HepG2 (cell line): ENCODE measurements around the gene PFAS. TPM values are rescaled to one million over a fixed set of nuclear protein-coding genes. Genes with fewer than 3 reads are reported as not detected.

Source experiments
- ATF1 ChIP-seq: IDR thresholded peaks from 2 replicates; pipeline ENCODE4 v1.6.1; 2016; ENCODE audit warnings: mild to moderate bottlenecking, control low read depth
- ETV5 ChIP-seq: IDR thresholded peaks from 2 replicates; pipeline ENCODE4 v1.6.1; 2018; ENCODE audit warnings: missing biosample characterization, missing genetic modification reagents, inconsistent platforms, borderline replicate concordance
- KLF12 ChIP-seq: sonication (generic); formaldehyde crosslinking; IDR thresholded peaks from 2 replicates; pipeline ENCODE4 v1.4.0; 2020; ENCODE audit warnings: missing genetic modification reagents, borderline replicate concordance
- MAFG ChIP-seq: sonication (generic); formaldehyde crosslinking; IDR thresholded peaks from 2 replicates; pipeline ENCODE4 v1.5.1; 2020; ENCODE audit warnings: mild to moderate bottlenecking, missing genetic modification reagents
- MED8 ChIP-seq: sonication (generic); formaldehyde crosslinking; IDR thresholded peaks from 2 replicates; pipeline ENCODE4 v1.8.1; 2023; ENCODE audit warnings: mild to moderate bottlenecking, missing genetic modification reagents; ENCODE audit not compliant: insufficient replicate concordance
- MTA3 ChIP-seq: sonication (generic); formaldehyde crosslinking; IDR thresholded peaks from 2 replicates; pipeline ENCODE4 v1.4.0; 2020; ENCODE audit warnings: missing genetic modification reagents
- SAP130 ChIP-seq: IDR thresholded peaks from 2 replicates; pipeline ENCODE4 v1.6.1; 2016; ENCODE audit warnings: low read depth
- SKI ChIP-seq: fragments of 450-650 bp; IDR thresholded peaks from one replicate; pipeline ENCODE4 v1.6.1; 2018; ENCODE audit warnings: mild to moderate bottlenecking; ENCODE audit not compliant: partially characterized antibody
- SOX5 ChIP-seq: IDR thresholded peaks from 2 replicates; pipeline ENCODE4 v1.6.1; 2016; ENCODE audit warnings: borderline replicate concordance
- SPEN ChIP-seq: sonication (generic); formaldehyde crosslinking; IDR thresholded peaks from 2 replicates; pipeline ENCODE4 v1.5.1; 2020; ENCODE audit warnings: low read depth, mild to moderate bottlenecking, missing genetic modification reagents
- TGIF2 ChIP-seq: IDR thresholded peaks from 2 replicates; pipeline ENCODE4 v1.6.1; 2016; ENCODE audit warnings: control low read depth, missing compliant biosample characterization
- XRCC5 ChIP-seq: fragments of 200-400 bp; formaldehyde crosslinking; optimal IDR thresholded peaks from 2 replicates; pipeline ENCODE3; 2017; ENCODE audit warnings: mild to moderate bottlenecking, low read length
- ZBTB8A ChIP-seq: sonication (generic); formaldehyde crosslinking; IDR thresholded peaks from 2 replicates; pipeline ENCODE4 v1.4.0; 2020; ENCODE audit warnings: mild to moderate bottlenecking, low read depth, missing genetic modification reagents, borderline replicate concordance
- ZFX ChIP-seq: sonication (generic); formaldehyde crosslinking; IDR thresholded peaks from 2 replicates; pipeline ENCODE4 v1.4.0; 2020; ENCODE audit warnings: mild to moderate bottlenecking, low read depth, missing genetic modification reagents, moderate library complexity
- ZNF263 ChIP-seq: sonication (generic); formaldehyde crosslinking; IDR thresholded peaks from 2 replicates; pipeline ENCODE4 v1.4.0; 2020; ENCODE audit warnings: missing genetic modification reagents
- ZNF33A ChIP-seq: sonication (generic); formaldehyde crosslinking; IDR thresholded peaks from 2 replicates; pipeline ENCODE4 v1.5.1; 2020; ENCODE audit warnings: missing genetic modification reagents, mild to moderate bottlenecking, moderate library complexity, borderline replicate concordance
- ZNF484 ChIP-seq: sonication (generic); formaldehyde crosslinking; IDR thresholded peaks from 2 replicates; pipeline ENCODE4 v1.5.1; 2020; ENCODE audit warnings: mild to moderate bottlenecking, low read depth, missing genetic modification reagents, borderline replicate concordance
- ZNF720 ChIP-seq: sonication (generic); formaldehyde crosslinking; IDR thresholded peaks from 2 replicates; pipeline ENCODE4 v1.4.0; 2020; ENCODE audit warnings: missing genetic modification reagents
- ZNF891 ChIP-seq: sonication (generic); formaldehyde crosslinking; IDR thresholded peaks from 2 replicates; pipeline ENCODE4 v1.5.0; 2020; ENCODE audit warnings: mild to moderate bottlenecking, missing genetic modification reagents
- ZSCAN30 ChIP-seq: sonication (generic); formaldehyde crosslinking; IDR thresholded peaks from 2 replicates; pipeline ENCODE4 v1.5.0; 2020; ENCODE audit warnings: mild to moderate bottlenecking, missing genetic modification reagents
- ZSCAN9 ChIP-seq: IDR thresholded peaks from 2 replicates; pipeline ENCODE4 v1.6.1; 2016; ENCODE audit warnings: borderline replicate concordance
- polyA plus RNA-seq, 8 experiments: library from polyadenylated mRNA; depleted of rRNA in 3 of 8; stranded (reverse) in 7 of 8; unstranded in 1 of 8; fragments of >200 nt; fragmentation: Illumina TruSeq in 4 of 8; extraction: Trizol in 4 of 8; gene quantifications; 2 replicates each; pipeline versions ENCODE4 v1.2.1 to v1.2.3, GENCODE V29; 2011 to 2016; ENCODE audit warnings: low read depth in 4 of 8, missing spikeins in 1 of 8, mixed read lengths in 1 of 8; ENCODE audit not compliant: insufficient read depth in 1 of 8
- total RNA-seq, 5 experiments: library from RNA; depleted of rRNA; stranded (reverse); fragments of >200 nt; fragmentation: Illumina TruSeq; extraction: Trizol; gene quantifications; 2 replicates each; pipeline ENCODE4 v1.2.3, GENCODE V29; 2016; ENCODE audit warnings: low read depth in 1 of 5
- TF ChIP-seq, protein P1 (sequence below): IDR thresholded peaks from 2 replicates; pipeline ENCODE4 v1.6.1; 2012; ENCODE audit warnings: inconsistent platforms
- TF ChIP-seq, protein P2 (sequence below): sonication (generic); formaldehyde crosslinking; IDR thresholded peaks from 2 replicates; pipeline ENCODE4 v1.5.1; 2020; ENCODE audit warnings: missing genetic modification reagents, mild to moderate bottlenecking, borderline replicate concordance
- TF ChIP-seq, protein P3 (sequence below): IDR thresholded peaks from 2 replicates; pipeline ENCODE4 v1.6.1; 2016; ENCODE audit warnings: low read depth, borderline replicate concordance
- TF ChIP-seq, protein P4 (sequence below): sonication (generic); formaldehyde crosslinking; IDR thresholded peaks from 2 replicates; pipeline ENCODE4 v1.9.0; 2021; ENCODE audit warnings: missing genetic modification reagents, mild to moderate bottlenecking, borderline replicate concordance
- TF ChIP-seq, protein P5 (sequence below): sonication (generic); formaldehyde crosslinking; IDR thresholded peaks from 2 replicates; pipeline ENCODE4 v1.8.0; 2022; ENCODE audit warnings: missing genetic modification reagents, mild to moderate bottlenecking, inconsistent platforms, borderline replicate concordance
- TF ChIP-seq, protein P6 (sequence below): sonication (generic); formaldehyde crosslinking; IDR thresholded peaks from 2 replicates; pipeline ENCODE4 v1.8.0; 2022; ENCODE audit warnings: missing genetic modification reagents, mild to moderate bottlenecking, borderline replicate concordance

PFAS gene
- total and polyA plus RNA-seq, 2 of the 13 experiments (the other 11 are each of a cell fraction or from before 2014, with no cell fraction given) = 49.4 to 58.2 TPM

DNA sequence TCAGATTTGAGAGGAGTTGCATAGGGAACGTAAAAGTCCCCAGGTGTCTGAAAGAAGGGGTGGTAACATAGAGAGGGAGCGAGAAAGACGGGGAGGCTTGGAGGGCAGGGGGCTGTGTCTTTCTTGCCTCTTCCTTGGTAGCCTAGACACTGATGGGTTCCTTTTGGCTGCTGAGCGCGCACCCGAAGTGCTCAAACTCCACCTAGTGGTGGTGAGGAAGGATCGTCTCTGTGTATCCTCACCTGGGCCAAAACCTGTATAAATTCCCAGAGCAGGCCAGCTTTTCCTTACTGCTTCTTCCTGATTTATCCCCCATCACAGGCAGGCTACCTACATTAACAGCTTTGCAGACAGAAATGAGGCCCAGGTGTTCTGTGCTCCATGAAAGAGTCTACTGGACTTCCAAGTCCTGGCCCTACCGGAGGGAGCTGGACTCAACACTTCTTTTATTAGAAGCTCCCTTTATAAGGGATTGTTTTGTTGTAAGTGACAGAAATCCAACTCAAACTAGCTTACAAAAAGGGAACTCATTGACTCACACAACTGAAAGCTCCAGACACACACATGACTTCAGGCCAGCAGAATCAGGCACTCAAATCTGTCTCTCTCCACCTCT, 51.6 kb downstream of the PFAS start (continued):
- TF ChIP-seq KLF12 (CRISPR knock-in tag) (no peak), ZNF891 (no peak), ZSCAN30 (CRISPR knock-in tag) (no peak), ZSCAN9 (0 out of 2 replicates have a peak, but pooled peaks have one; percentile 58), SPEN (CRISPR knock-in tag) (no peak), ATF1 (CRISPR knock-in tag) (no peak), ZNF263 (CRISPR knock-in tag) (no peak), ZNF484 (CRISPR knock-in tag) (no peak), MED8 (CRISPR knock-in tag) (no peak), ZNF33A (CRISPR knock-in tag) (no peak), XRCC5 (peak; percentile 76), MTA3 (no peak), SAP130 (CRISPR knock-in tag) (peak; percentile 56), SKI (no peak), ZBTB8A (CRISPR knock-in tag) (no peak), MAFG (CRISPR knock-in tag) (no peak), TGIF2 (CRISPR knock-in tag) (peak; percentile 35; the same call in 1 of the 2 replicates), SOX5 (CRISPR knock-in tag) (0 out of 2 replicates have a peak, but pooled peaks have one; percentile 23), ETV5 (CRISPR knock-in tag) (peak; percentile 17; the same call in 1 of the 2 replicates), ZNF720 (CRISPR knock-in tag) (no peak), ZFX (CRISPR knock-in tag) (peak; percentile 40; the same call in 1 of the 2 replicates)
- TF ChIP-seq, protein P1, sequence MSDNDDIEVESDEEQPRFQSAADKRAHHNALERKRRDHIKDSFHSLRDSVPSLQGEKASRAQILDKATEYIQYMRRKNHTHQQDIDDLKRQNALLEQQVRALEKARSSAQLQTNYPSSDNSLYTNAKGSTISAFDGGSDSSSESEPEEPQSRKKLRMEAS = no peak
- TF ChIP-seq, protein P2, sequence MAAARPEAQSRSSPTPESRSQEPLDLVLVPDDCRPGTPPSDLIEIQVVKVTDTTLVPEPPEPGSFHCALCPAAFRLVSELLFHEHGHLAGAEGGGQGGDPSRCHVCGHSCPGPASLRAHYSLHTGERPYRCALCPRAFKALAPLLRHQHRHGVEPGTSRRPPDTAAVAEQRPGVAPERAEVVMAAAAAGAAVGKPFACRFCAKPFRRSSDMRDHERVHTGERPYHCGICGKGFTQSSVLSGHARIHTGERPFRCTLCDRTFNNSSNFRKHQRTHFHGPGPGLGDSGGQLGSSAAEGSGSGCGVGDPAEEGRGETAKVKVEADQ (CRISPR knock-in tag) = no peak
- TF ChIP-seq, protein P3, sequence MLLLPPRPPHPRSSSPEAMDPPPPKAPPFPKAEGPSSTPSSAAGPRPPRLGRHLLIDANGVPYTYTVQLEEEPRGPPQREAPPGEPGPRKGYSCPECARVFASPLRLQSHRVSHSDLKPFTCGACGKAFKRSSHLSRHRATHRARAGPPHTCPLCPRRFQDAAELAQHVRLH = peak; percentile 61; the same call in 1 of the 2 replicates
- TF ChIP-seq, protein P4, sequence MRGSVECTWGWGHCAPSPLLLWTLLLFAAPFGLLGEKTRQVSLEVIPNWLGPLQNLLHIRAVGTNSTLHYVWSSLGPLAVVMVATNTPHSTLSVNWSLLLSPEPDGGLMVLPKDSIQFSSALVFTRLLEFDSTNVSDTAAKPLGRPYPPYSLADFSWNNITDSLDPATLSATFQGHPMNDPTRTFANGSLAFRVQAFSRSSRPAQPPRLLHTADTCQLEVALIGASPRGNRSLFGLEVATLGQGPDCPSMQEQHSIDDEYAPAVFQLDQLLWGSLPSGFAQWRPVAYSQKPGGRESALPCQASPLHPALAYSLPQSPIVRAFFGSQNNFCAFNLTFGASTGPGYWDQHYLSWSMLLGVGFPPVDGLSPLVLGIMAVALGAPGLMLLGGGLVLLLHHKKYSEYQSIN (CRISPR knock-in tag) = no peak
- TF ChIP-seq, protein P5, sequence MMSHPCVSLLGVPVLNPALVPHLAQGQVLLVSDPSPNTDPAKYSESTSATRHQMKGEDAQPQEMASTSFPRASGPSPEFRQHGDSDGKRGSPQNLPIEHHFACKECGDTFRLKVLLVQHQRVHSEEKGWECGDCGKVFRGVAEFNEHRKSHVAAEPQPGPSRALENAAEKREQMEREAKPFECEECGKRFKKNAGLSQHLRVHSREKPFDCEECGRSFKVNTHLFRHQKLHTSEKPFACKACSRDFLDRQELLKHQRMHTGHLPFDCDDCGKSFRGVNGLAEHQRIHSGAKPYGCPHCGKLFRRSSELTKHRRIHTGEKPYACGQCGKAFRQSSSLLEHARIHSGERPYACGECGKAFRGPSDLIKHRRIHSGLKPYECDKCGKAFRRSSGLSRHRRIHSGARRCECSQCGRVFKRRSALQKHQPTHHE (CRISPR knock-in tag) = no peak
- TF ChIP-seq, protein P6, sequence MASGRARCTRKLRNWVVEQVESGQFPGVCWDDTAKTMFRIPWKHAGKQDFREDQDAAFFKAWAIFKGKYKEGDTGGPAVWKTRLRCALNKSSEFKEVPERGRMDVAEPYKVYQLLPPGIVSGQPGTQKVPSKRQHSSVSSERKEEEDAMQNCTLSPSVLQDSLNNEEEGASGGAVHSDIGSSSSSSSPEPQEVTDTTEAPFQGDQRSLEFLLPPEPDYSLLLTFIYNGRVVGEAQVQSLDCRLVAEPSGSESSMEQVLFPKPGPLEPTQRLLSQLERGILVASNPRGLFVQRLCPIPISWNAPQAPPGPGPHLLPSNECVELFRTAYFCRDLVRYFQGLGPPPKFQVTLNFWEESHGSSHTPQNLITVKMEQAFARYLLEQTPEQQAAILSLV (CRISPR knock-in tag) = no peak
